ENCODE measurements around the gene RIN3.

- TF ChIP-seq POLR2A (IDR thresholded peaks at IDR 0.05) = no peak
- TF ChIP-seq, protein P1, sequence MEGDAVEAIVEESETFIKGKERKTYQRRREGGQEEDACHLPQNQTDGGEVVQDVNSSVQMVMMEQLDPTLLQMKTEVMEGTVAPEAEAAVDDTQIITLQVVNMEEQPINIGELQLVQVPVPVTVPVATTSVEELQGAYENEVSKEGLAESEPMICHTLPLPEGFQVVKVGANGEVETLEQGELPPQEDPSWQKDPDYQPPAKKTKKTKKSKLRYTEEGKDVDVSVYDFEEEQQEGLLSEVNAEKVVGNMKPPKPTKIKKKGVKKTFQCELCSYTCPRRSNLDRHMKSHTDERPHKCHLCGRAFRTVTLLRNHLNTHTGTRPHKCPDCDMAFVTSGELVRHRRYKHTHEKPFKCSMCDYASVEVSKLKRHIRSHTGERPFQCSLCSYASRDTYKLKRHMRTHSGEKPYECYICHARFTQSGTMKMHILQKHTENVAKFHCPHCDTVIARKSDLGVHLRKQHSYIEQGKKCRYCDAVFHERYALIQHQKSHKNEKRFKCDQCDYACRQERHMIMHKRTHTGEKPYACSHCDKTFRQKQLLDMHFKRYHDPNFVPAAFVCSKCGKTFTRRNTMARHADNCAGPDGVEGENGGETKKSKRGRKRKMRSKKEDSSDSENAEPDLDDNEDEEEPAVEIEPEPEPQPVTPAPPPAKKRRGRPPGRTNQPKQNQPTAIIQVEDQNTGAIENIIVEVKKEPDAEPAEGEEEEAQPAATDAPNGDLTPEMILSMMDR (IDR thresholded peaks at IDR 0.05) = no peak
These were observed 127.7 kb downstream of the RIN3 start for GRCh38 chr14:92641306-92641705.

Measured in testis (tissue), 2 donors.